Measurements from ENCODE around the gene ZCCHC14.

Gene ZCCHC14

DNA sequence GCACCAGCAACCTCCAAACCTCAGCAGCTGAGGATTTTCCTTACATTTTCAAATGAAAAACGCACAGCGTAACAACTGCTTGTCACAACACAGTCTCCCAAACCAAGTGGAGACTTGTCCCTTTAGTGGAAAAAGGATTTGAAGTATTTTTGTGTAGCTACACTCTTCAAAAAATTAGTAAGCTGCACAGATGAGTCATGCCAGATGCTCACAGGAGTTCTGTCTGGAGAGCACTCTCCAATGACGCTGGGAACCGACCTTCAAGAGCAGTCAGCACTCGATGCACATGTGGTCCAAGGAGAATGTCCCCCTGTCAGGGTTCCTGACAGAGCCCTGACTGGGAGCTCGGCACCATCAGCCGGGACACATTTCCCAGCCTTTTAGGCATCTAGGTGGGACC, 60.9 kb downstream of the ZCCHC14 start:
- TF ChIP-seq, protein P1, sequence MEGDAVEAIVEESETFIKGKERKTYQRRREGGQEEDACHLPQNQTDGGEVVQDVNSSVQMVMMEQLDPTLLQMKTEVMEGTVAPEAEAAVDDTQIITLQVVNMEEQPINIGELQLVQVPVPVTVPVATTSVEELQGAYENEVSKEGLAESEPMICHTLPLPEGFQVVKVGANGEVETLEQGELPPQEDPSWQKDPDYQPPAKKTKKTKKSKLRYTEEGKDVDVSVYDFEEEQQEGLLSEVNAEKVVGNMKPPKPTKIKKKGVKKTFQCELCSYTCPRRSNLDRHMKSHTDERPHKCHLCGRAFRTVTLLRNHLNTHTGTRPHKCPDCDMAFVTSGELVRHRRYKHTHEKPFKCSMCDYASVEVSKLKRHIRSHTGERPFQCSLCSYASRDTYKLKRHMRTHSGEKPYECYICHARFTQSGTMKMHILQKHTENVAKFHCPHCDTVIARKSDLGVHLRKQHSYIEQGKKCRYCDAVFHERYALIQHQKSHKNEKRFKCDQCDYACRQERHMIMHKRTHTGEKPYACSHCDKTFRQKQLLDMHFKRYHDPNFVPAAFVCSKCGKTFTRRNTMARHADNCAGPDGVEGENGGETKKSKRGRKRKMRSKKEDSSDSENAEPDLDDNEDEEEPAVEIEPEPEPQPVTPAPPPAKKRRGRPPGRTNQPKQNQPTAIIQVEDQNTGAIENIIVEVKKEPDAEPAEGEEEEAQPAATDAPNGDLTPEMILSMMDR (IDR thresholded peaks at IDR 0.05), result no peak
- TF ChIP-seq ZFX (IDR thresholded peaks at IDR 0.05; ENCODE audit: borderline replicate concordance), result no peak
- no peak overlapping the region for H3K27ac ChIP-seq

DNA sequence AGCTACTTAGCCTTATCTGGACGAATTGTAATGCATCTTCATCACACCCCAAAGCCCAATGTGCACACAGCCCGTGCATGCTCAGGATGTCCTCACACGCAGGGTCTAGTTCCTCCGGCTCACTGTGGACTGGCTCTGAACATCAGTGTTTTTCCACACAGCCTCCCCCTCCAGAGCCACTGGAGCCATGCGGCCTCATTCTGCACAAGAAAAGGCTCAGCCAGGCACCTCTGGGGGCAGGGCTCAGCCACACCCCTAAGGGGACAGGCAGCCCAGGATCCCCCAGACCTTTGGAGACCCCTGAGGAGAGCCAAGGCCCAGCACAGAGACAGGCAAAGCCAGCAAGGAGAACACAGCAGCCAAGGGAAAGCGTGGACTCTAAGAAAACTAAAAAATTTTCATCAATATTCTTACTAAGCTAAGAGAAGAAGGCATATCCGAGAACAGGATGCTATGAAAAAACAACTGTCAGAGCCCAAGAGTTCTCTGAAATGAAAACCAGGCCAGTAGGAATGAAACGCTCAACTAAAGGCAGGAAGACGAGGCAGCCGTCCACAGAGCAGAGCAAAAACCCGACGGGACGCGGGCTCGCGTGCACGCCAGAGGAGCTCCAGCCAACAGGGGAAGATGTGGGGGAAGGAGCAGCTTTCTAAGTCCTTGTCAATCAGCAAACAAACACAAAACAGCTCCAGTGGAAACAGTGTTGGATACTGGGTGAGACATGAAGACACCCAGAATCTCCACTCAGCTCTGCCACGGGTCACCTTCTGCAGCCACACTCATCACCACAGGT, 66.2 kb downstream of the ZCCHC14 start:
- H3K27ac ChIP-seq, result no peak overlapping the region
- TF ChIP-seq, protein P1 (IDR thresholded peaks at IDR 0.05), result no peak
- no peak for TF ChIP-seq ZFX (IDR thresholded peaks at IDR 0.05; ENCODE audit: borderline replicate concordance)

DNA sequence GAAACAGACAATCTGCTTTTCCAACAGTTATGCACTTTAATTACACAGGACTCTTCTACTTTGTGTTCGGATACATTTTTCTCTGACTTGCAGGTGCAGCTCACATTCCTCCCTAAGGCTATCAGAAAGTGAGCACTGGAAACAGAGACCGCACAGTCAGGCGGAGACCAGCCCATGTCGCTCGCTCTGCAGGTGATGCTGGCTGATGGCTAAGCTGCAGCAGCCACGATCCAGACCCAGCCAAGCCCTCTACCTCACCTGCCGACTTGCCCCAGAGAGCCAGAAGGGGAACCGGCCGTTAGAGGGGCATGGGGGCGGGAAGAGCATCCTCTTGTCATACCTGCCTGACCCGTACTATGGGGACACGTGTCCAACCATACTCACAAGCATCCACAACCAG, 66.9 kb downstream of the ZCCHC14 start:
- TF ChIP-seq, protein P1 (IDR thresholded peaks at IDR 0.05), result no peak
- TF ChIP-seq ZFX (IDR thresholded peaks at IDR 0.05; ENCODE audit: borderline replicate concordance), result no peak
- H3K27ac ChIP-seq, result no peak overlapping the region

DNA sequence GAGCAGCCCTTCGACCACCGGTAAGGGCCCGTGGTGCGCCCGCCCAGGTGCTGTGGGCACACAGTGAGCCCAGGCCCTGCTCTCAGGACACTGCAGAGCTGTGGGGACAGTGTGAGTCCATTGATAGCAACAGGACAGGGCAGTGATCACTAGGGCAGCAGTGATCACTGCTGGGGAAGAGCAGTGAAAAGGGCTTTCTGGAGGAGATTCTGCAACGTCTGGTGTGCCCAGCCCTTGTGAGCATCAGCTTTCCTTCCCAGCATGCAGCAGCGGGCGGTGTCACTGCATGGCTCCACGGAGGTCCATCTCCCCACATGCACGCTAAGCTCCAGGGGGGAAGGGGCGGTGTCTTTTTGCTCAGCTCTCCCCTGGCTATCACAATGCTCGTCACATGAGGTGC, 68.6 kb downstream of the ZCCHC14 start:
- TF ChIP-seq, protein P1 (IDR thresholded peaks at IDR 0.05), result no peak
- TF ChIP-seq ZFX (IDR thresholded peaks at IDR 0.05; ENCODE audit: borderline replicate concordance), result no peak
- no peak overlapping the region for H3K27ac ChIP-seq

DNA sequence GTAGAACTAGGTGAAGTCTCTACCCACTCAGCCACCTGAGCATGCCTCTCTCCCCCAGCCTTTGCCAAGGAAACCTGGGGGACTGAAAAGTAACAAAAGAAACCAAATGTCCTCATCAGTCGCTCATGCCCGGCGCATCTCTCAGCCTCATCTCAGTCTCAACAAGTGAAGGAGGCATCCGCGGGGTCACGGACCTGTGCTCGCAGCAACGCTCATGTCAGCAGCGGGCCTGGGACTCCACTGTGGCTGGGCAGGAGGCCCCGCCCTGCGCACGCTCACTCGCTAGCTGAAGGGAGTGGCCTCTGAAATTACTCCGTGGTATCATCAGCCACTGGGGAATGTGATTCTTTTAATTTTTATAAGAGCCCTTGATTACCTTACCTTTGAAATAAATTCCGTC, 69.4 kb downstream of the ZCCHC14 start:
- TF ChIP-seq, protein P1 (IDR thresholded peaks at IDR 0.05), result no peak
- no peak for TF ChIP-seq ZFX (IDR thresholded peaks at IDR 0.05; ENCODE audit: borderline replicate concordance)
- H3K27ac ChIP-seq, result no peak overlapping the region

DNA sequence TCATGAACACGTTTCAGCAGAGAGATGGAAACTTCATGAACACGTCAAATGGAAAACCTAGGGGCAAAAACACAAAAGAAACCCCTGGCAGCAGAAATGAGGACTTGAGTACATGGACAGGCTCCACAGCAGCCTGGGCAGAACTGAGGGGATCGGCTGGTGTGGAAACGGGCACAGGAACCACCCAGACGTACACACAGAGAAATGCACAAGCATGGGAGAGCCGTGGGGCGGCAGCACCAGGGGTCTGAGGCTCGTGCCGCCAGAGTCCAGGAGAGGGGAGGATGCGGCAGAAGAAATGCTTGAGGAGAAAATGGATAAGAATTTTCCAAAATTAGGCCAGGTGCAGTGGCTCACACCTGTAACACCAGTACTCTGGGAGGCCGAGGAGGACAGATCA, 70.7 kb downstream of the ZCCHC14 start:
- TF ChIP-seq, protein P1 (IDR thresholded peaks at IDR 0.05), result no peak
- no peak for TF ChIP-seq ZFX (IDR thresholded peaks at IDR 0.05; ENCODE audit: borderline replicate concordance)
- H3K27ac ChIP-seq, result no peak overlapping the region

Measured in 22Rv1 (cell line).